ENCODE results near the gene ANAPC13.

Gene ANAPC13

GRCh38 chr3:134448664-134449063 is 37.1 kb downstream of the ANAPC13 start:
- no peak for FAIRE-seq

- no peak for FAIRE-seq
These were observed 38.4 kb downstream of the ANAPC13 start for GRCh38 chr3:134447351-134447750.

- FAIRE-seq: no peak
These were observed 39.0 kb downstream of the ANAPC13 start for GRCh38 chr3:134446800-134447199.

GRCh38 chr3:134445636-134446035 is 40.1 kb downstream of the ANAPC13 start:
- no peak for FAIRE-seq

GRCh38 chr3:134445095-134445494 is 40.7 kb downstream of the ANAPC13 start:
- no peak for FAIRE-seq

GRCh38 chr3:134441821-134442220 is 44.0 kb downstream of the ANAPC13 start:
- no peak for FAIRE-seq

- FAIRE-seq: no peak
These were observed 44.5 kb downstream of the ANAPC13 start for GRCh38 chr3:134441321-134441720.

GRCh38 chr3:134437211-134437752 is 48.5 kb downstream of the ANAPC13 start:
- FAIRE-seq: no peak

- no peak for FAIRE-seq
These were observed 53.5 kb downstream of the ANAPC13 start for GRCh38 chr3:134432236-134432635.

- no peak for FAIRE-seq
These were observed 54.8 kb downstream of the ANAPC13 start for GRCh38 chr3:134430950-134431445.

- FAIRE-seq: no peak
These were observed 55.6 kb downstream of the ANAPC13 start for GRCh38 chr3:134430174-134430573.

GRCh38 chr3:134428401-134428800 is 57.4 kb downstream of the ANAPC13 start:
- FAIRE-seq: no peak

Measured in TTC549 (cell line).